HUES6 (cell line): Measurements from ENCODE around the gene ETFBKMT.
"Not testable (repeated sequence)": the region's sequence is repeated elsewhere in the genome, so short reads cannot be mapped to it uniquely, and the experiment has no call there.

Experiments used
- H3K27ac ChIP-seq: 2 replicates; pipeline ENCODE4 v1.7.0; 2013; ENCODE audit warnings: low read depth, mild to moderate bottlenecking, low read length, inconsistent platforms
- H3K27me3 ChIP-seq: 2 replicates; pipeline ENCODE4 v1.6.1; 2013; ENCODE audit warnings: low read length; ENCODE audit not compliant: control insufficient read depth, insufficient read depth
- H3K36me3 ChIP-seq: 2 replicates; pipeline ENCODE4 v1.6.1; 2013; ENCODE audit warnings: low read length; ENCODE audit not compliant: control insufficient read depth, insufficient read depth
- H3K4me1 ChIP-seq: 2 replicates; pipeline ENCODE4 v1.6.1; 2013; ENCODE audit warnings: low read length; ENCODE audit not compliant: control insufficient read depth, insufficient read depth
- H3K4me3 ChIP-seq: 2 replicates; pipeline ENCODE4 v1.5.1; 2013; ENCODE audit warnings: low read depth, low read length
- H3K9ac ChIP-seq: one replicate; pipeline ENCODE4 v1.6.1; 2013; ENCODE audit warnings: mild to moderate bottlenecking, low read length
- H3K9me3 ChIP-seq: 2 replicates; pipeline ENCODE4 v1.6.1; 2013; ENCODE audit warnings: low read depth, low read length; ENCODE audit not compliant: control insufficient read depth, insufficient read depth

ETFBKMT gene

DNA sequence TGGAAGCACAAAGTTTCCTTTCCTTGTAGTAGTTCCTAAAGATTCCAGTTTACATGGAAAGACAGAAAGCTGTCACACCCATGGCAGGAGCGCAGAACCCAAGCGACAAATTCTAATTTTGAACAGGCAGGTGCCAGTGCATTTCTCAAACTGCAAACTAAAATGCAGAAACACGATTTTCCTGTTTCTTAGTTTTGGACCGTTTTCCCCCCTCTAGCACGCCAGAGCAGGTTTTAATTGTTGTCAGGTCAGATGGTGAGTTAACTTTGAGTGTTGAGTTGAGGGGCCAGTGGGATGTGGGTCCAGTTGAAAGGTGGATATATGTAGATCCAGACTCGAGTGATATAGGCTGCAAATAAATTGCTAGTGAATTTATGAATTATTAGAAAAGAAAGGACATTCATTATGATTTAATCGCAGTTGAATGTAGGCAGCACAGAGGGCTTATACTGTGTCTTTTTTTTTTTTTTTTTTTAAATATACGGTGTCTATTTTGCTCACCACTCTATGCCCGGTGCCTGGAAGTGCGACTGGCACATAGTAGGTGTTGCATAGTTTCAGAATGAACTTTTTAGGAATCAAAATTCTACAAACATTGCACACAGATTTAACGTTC is 909 bp upstream of the ETFBKMT start:
- peak overlapping the region; percentile 33 for H3K27ac ChIP-seq
- peaks cover 14% of the 10 kb centered on the region for H3K4me1 ChIP-seq

DNA sequence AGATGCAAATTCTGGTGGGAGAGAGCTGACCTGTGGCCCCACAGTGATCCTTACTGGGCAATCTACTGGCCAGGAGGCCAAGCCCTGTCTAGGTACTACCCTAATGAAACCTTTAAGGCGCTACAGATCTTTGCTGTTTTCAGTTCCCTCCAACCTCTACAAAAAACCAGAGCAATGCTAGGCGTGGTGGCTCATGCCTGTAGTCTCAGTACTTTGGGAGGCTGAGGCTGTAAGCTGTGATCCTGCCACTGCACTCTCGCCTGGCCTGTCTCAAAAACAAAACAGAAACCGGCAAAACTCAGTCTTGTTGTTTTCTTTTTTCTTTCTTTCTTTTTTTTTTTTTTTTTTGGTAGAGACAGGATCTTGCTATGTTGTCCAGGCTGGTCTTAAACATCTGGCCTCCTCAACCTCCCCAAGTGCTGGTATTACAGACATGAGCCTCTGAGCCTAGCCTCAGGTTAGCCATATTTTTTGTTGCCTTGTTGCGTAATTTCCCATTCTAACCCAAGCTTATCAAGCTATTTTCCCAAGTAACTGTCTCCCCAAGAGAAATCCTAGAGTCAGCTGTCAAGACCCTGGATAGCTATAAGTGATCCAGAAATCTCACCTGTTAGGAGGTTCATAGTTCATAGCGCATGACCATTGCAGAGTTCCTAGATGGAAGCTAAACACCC is 2.8 kb downstream of the ETFBKMT start:
- no peaks in the 10 kb centered on the region for H3K27me3 ChIP-seq
- peaks cover 24% of the 10 kb centered on the region for H3K9me3 ChIP-seq
- H3K36me3 ChIP-seq = no peaks in the 10 kb centered on the region
- H3K27ac ChIP-seq = no peak overlapping the region
- no peak overlapping the region for H3K4me3 ChIP-seq
- no peak overlapping the region for H3K9ac ChIP-seq
- peaks cover 7% of the 10 kb centered on the region for H3K4me1 ChIP-seq

More for the DNA sequence above, 909 bp upstream of the ETFBKMT start:
- Histone ChIP-seq H3K9ac (peak overlapping the region; percentile 33), H3K9me3 (no peaks in the 10 kb centered on the region), H3K27me3 (no peaks in the 10 kb centered on the region), H3K36me3 (no peaks in the 10 kb centered on the region), H3K4me3 (peak overlapping the region; percentile 82)

DNA sequence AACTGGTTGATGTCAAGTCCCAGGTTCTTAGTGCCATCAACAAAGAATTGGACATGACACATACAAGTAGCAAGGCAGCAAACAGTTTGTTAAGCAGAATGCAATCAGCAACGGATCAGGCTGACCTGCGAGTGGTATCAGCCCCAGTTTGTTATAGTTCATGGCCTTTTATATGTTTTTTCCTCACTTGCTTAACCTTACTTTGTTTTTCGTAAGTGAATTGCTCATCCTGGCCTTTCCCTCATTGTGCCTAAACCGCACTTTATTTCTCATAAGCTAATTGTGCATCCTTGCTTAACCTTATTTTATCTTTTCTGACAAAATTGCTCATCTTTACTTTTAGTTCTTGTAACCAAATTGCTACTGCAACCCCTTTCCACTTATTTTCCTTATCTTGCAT is 4.1 kb downstream of the ETFBKMT start:
- no peak overlapping the region for H3K4me3 ChIP-seq
- H3K27ac ChIP-seq = no peak overlapping the region
- peaks cover 31% of the 10 kb centered on the region for H3K9me3 ChIP-seq
- H3K9ac ChIP-seq = no peak overlapping the region
- peaks cover 2% of the 10 kb centered on the region for H3K4me1 ChIP-seq
- no peaks in the 10 kb centered on the region for H3K36me3 ChIP-seq
- no peaks in the 10 kb centered on the region for H3K27me3 ChIP-seq

DNA sequence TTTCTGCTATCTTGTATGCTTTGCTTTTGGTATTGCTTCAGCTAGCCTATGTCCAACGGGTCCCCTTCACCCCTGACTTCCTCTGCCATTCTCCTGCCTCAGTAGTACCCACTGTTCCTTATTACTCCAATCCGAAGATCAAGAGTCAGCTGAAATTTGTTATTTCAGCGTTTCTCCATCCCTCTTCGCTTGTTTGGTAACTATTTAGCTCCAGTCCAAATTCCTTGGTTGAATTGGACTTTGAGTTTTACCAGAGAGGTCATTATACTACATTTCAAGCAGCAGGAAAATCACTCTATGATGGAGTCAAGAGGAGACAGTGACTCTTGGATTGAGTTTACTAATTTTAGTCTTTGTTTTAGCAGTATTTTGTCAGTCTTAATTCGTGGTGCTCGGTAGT is 4.5 kb downstream of the ETFBKMT start:
- Histone ChIP-seq H3K4me3 (no peak overlapping the region), H3K27ac (no peak overlapping the region), H3K27me3 (no peaks in the 10 kb centered on the region), H3K36me3 (no peaks in the 10 kb centered on the region), H3K4me1 (no peaks in the 10 kb centered on the region), H3K9ac (no peak overlapping the region), H3K9me3 (peaks cover 36% of the 10 kb centered on the region)

DNA sequence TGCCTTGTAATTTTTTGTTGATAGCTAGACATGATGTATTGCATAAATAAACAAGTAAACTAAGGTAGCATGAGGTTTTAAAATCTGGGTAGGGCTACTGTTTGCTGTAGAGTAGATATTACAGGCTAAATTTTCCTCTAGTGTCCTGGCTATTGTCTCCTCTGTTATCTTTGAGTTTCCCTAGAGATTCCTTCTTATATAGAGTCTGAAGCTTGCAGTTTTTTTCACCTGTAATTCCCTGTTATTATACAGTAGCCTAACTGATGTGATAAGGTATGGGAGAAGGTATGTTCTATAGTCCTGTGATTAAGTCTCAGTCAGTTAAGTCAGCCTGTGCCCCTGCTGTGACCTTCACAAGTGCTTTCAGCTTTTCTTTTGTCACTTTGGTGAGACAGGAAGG is 9.5 kb downstream of the ETFBKMT start:
- Histone ChIP-seq H3K9me3 (peaks cover 40% of the 10 kb centered on the region), H3K4me1 (no peaks in the 10 kb centered on the region; the same call in 1 of the 2 replicates), H3K9ac (no peak overlapping the region), H3K36me3 (peaks cover 2% of the 10 kb centered on the region; the same call in 1 of the 2 replicates), H3K4me3 (no peak overlapping the region), H3K27me3 (no peaks in the 10 kb centered on the region), H3K27ac (no peak overlapping the region)

DNA sequence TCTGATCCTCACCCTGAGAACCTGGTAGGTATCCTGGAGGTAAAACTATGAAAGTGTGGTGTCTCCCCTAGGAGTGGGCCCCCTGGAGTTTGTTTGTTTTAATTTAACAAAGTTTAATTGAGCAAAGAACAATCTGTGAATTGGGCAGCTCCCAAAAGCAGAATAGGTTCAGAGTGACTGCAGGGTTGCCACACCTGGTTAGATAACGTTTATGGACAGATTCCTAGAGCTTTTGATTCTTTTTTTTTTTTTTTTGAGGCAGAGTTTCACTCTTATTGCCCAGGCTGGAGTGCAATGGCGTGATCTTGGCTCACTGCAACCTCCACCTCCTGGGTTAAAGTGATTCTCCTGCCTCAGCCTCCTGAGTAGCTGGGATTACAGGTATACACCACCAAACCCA is 10.1 kb downstream of the ETFBKMT start:
- not testable (repeated sequence) for H3K9ac ChIP-seq, H3K4me1 ChIP-seq, H3K36me3 ChIP-seq, H3K4me3 ChIP-seq, H3K27ac ChIP-seq, H3K27me3 ChIP-seq
- H3K9me3 ChIP-seq = peaks cover 37% of the 10 kb centered on the region

DNA sequence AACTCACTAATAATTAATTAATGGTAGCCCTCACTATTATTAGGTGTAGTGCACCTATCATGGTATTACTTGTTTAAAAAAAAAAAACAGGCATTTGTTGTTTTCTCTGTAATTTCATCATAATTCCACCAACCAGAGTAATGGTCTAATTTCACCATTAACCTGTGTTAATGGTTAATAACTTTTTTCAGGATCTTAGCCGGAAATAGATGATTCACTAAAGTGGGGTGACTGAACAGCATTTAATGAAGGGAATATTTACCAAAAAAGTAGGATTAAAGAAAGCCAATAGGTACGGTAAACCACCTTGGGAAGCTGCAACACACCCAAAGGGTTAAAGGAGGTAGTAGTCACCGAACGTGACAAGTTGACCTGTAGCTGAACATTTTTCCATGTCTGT is 13.0 kb downstream of the ETFBKMT start:
- Histone ChIP-seq H3K27me3 (no peaks in the 10 kb centered on the region), H3K4me1 (no peaks in the 10 kb centered on the region; the same call in 1 of the 2 replicates), H3K27ac (no peak overlapping the region), H3K4me3 (no peak overlapping the region), H3K9ac (no peak overlapping the region), H3K9me3 (peaks cover 19% of the 10 kb centered on the region), H3K36me3 (peaks cover 5% of the 10 kb centered on the region; the same call in 1 of the 2 replicates)

DNA sequence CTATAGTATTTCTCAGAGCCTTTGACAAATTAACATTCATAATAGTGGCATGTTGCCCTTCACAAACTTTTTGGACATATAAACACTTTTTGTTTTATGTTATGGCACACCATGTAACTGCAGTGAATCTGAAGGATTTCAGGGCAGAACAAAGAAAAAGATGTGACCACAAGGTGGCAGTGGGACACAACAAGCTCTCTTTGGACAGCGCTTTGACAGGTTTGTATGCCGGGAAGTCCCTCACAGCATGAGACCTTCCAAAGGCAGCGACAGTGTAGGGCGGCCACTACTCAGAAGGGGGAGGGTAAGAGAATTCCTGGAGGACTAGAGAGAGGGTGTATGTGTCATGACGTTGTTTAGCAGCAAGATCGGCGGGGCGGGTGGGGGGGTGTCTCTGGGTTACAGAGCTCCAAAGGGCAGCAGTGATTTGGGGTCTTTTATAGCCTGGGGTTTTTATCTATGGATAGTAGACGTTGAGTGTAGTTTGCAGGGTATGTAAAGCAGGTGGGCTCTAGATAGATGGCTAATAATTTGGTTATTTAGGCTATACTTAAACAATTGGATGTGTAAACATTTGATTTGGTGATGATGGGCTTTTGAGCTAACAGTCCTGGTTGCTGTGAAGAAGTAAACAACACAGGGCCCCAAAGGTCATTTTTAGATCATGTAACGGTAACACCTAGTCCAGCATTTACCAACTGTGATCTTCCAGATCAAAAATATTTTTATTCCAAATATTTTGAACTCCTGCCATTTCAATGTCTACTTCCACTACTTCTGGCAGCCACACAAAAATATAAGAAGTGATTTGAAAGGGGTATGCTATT is 22.9 kb downstream of the ETFBKMT start:
- H3K27me3 ChIP-seq = no peaks in the 10 kb centered on the region
- no peaks in the 10 kb centered on the region for H3K4me1 ChIP-seq
- H3K9ac ChIP-seq = no peak overlapping the region
- H3K36me3 ChIP-seq = peaks cover 14% of the 10 kb centered on the region
- no peak overlapping the region for H3K27ac ChIP-seq
- no peak overlapping the region for H3K4me3 ChIP-seq
- peaks cover 20% of the 10 kb centered on the region for H3K9me3 ChIP-seq

DNA sequence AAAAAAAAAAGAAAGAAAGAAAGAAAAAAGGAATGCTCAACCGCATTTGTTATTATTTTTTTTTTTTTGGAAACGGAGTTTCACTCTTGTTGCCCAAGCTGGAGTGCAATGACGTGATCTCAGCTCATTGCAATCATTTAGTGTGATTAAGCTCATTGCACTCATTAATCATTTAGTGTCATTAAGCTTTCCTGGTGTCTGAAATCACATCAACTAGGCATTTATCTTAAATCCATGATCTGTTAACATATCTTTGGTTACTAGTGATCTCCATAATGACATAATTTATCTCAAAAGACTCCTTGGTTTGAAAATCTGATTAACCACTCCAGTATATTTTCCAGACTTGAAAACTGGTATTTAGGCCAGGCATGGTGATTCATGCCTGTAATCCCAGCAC is 26.3 kb downstream of the ETFBKMT start:
- H3K4me3 ChIP-seq = no peak overlapping the region
- H3K27ac ChIP-seq = no peak overlapping the region
- peaks cover 19% of the 10 kb centered on the region for H3K36me3 ChIP-seq
- H3K4me1 ChIP-seq = no peaks in the 10 kb centered on the region
- H3K27me3 ChIP-seq = no peaks in the 10 kb centered on the region
- no peak overlapping the region for H3K9ac ChIP-seq
- peaks cover 25% of the 10 kb centered on the region for H3K9me3 ChIP-seq

DNA sequence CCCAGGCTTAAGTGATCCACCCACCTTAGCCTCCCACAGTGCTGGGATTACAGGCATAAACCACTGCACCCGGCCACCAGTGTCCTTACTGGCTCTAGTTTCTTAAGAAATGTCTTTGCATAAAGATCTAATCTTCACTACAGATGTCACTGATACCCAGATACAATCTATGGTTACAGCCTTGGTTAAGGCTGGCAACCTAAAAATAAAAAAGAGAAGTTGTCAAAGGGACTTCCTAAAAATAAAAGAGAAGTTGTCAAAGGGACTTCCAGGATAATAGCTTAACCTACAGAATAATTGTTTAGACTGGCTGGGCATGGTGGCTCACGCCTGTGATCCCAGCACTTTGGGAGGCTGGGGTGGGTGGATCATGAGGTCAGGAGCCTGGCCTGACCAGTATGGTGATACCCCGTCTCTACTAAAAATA is 27.6 kb downstream of the ETFBKMT start:
- H3K4me1 ChIP-seq = no peaks in the 10 kb centered on the region
- no peak overlapping the region for H3K27ac ChIP-seq
- peaks cover 19% of the 10 kb centered on the region for H3K36me3 ChIP-seq
- no peak overlapping the region for H3K9ac ChIP-seq
- H3K27me3 ChIP-seq = no peaks in the 10 kb centered on the region
- peaks cover 25% of the 10 kb centered on the region for H3K9me3 ChIP-seq
- H3K4me3 ChIP-seq = no peak overlapping the region

DNA sequence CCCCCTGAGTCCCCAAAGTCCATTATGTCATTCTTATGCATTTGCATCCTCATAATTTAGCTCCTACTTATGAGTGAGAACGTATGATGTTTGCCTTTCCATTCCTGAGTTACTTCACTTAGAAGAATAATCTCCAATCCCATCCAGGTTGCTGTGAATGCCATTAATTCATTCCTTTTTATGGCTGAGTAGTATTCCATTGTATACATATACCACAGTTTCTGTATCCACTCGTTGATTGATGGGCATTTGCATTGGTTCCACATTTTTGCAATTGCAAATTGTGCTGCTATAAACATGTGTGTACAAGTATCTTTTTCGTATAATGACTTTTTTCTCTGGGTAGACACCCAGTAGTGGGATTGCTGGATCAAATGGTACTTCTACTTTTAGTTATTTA is 30.4 kb downstream of the ETFBKMT start:
- H3K4me3 ChIP-seq, H3K9me3 ChIP-seq, H3K4me1 ChIP-seq, H3K27me3 ChIP-seq, H3K9ac ChIP-seq, H3K27ac ChIP-seq, H3K36me3 ChIP-seq: not testable (repeated sequence)
